Liver (tissue), 9 donors: ENCODE results near the gene ATP2C1. TPM values are rescaled to one million over a fixed set of nuclear protein-coding genes. Genes with fewer than 3 reads are reported as not detected.

ENCODE experiments used
- DNase-seq: peaks from one replicate; pipeline ENCODE4 v3.0.0-alpha.2; 2017; ENCODE audit warnings: low spot score
- H3K27ac ChIP-seq, 2 donors: one replicate each; pipeline ENCODE4 v1.7.0; 2013; ENCODE audit warnings: inconsistent platforms in 2 of 2, low read length in 2 of 2, control low read depth in 1 of 2, low read depth in 1 of 2, mild to moderate bottlenecking in 1 of 2
- H3K27me3 ChIP-seq, 4 donors: one replicate each; pipeline versions ENCODE4 v1.6.1 to v1.7.0; 2013; ENCODE audit warnings: low read length in 3 of 4, inconsistent platforms in 1 of 4, mild to moderate bottlenecking in 1 of 4, moderate library complexity in 1 of 4; ENCODE audit not compliant: control insufficient read depth in 4 of 4, insufficient read depth in 4 of 4
- H3K36me3 ChIP-seq, 4 donors: one replicate each; pipeline versions ENCODE4 v1.6.1 to v1.7.0; 2013; ENCODE audit warnings: low read length in 3 of 4, mild to moderate bottlenecking in 3 of 4, low read depth in 1 of 4, moderate library complexity in 1 of 4; ENCODE audit not compliant: control insufficient read depth in 4 of 4, insufficient read depth in 3 of 4
- H3K4me1 ChIP-seq, 4 donors: one replicate each; pipeline versions ENCODE4 v1.6.1 to v1.7.0; 2013; ENCODE audit warnings: low read length in 3 of 4, mild to moderate bottlenecking in 3 of 4, moderate library complexity in 1 of 4; ENCODE audit not compliant: control insufficient read depth in 4 of 4, insufficient read depth in 4 of 4
- H3K4me3 ChIP-seq, 3 donors: one replicate each; pipeline versions ENCODE4 v1.6.1 to v1.7.0; 2013; ENCODE audit warnings: low read length in 3 of 3, control low read depth in 1 of 3, low read depth in 1 of 3, mild to moderate bottlenecking in 1 of 3
- H3K9ac ChIP-seq, 2 donors: one replicate each; pipeline ENCODE4 v1.7.0; 2013; ENCODE audit warnings: low read length in 2 of 2, mild to moderate bottlenecking in 2 of 2, moderate library complexity in 2 of 2, control low read depth in 1 of 2, low read depth in 1 of 2
- H3K9me3 ChIP-seq, 4 donors: one replicate each; pipeline versions ENCODE4 v1.6.1 to v1.7.0; 2013; ENCODE audit warnings: low read length in 3 of 4; ENCODE audit not compliant: control insufficient read depth in 4 of 4
- ATF3 ChIP-seq: IDR thresholded peaks from 2 replicates; pipeline ENCODE4 v1.6.1; 2016; ENCODE audit warnings: antibody characterized with exemption
- CTCF ChIP-seq: fragments of 150-350 bp; IDR thresholded peaks from 2 replicates; pipeline ENCODE4 v1.5.1; 2017; ENCODE audit warnings: improper control_type of control experiment, low read depth, low read length; ENCODE audit not compliant: missing input control
- EGR1 ChIP-seq, 2 donors: IDR thresholded peaks; 2 replicates each; pipeline ENCODE4 v1.6.1; 2016 to 2018; ENCODE audit warnings: antibody characterized with exemption in 2 of 2, low read depth in 2 of 2
- FOXA1 ChIP-seq: IDR thresholded peaks from 2 replicates; pipeline ENCODE4 v1.6.1; 2016; ENCODE audit warnings: antibody characterized with exemption
- FOXA2 ChIP-seq: IDR thresholded peaks from 2 replicates; pipeline ENCODE4 v1.6.1; 2016; ENCODE audit warnings: antibody characterized with exemption
- GABPA ChIP-seq, 2 donors: IDR thresholded peaks in 1 of 2; conservative IDR thresholded peaks in 1 of 2; 2 replicates each; pipeline ENCODE4 v1.6.1; 2016; ENCODE audit warnings: antibody characterized with exemption in 2 of 2, mild to moderate bottlenecking in 1 of 2, moderate library complexity in 1 of 2
- HNF4A ChIP-seq, 2 donors: conservative IDR thresholded peaks; 2 replicates each; pipeline ENCODE4 v1.6.1; 2016; ENCODE audit warnings: antibody characterized with exemption in 2 of 2, mild to moderate bottlenecking in 2 of 2
- HNF4G ChIP-seq: IDR thresholded peaks from 2 replicates; pipeline ENCODE4 v1.6.1; 2016; ENCODE audit warnings: antibody characterized with exemption
- JUND ChIP-seq, 2 donors: IDR thresholded peaks; 2 replicates each; pipeline ENCODE4 v1.6.1; 2016; ENCODE audit warnings: antibody characterized with exemption in 2 of 2
- MAX ChIP-seq: IDR thresholded peaks from 2 replicates; pipeline ENCODE4 v1.6.1; 2016; ENCODE audit warnings: antibody characterized with exemption
- NR2F2 ChIP-seq: IDR thresholded peaks from 2 replicates; pipeline ENCODE4 v1.6.1; 2016; ENCODE audit warnings: antibody characterized with exemption
- RAD21 ChIP-seq, 2 donors: IDR thresholded peaks; 2 replicates each; pipeline ENCODE4 v1.6.1; 2016; ENCODE audit warnings: antibody characterized with exemption in 2 of 2, mild to moderate bottlenecking in 2 of 2
- REST ChIP-seq: IDR thresholded peaks from 2 replicates; pipeline ENCODE4 v1.6.1; 2016; ENCODE audit warnings: antibody characterized with exemption, mild to moderate bottlenecking
- RXRA ChIP-seq, 2 donors: IDR thresholded peaks; 2 replicates each; pipeline ENCODE4 v1.6.1; 2017 to 2018; ENCODE audit warnings: antibody characterized with exemption in 2 of 2, mild to moderate bottlenecking in 1 of 2
- SP1 ChIP-seq: IDR thresholded peaks from 2 replicates; pipeline ENCODE4 v1.6.1; 2018; ENCODE audit warnings: antibody characterized with exemption, mild to moderate bottlenecking
- TAF1 ChIP-seq: conservative IDR thresholded peaks from 2 replicates; pipeline ENCODE4 v1.6.1; 2016; ENCODE audit warnings: antibody characterized with exemption, mild to moderate bottlenecking
- ZBTB33 ChIP-seq: IDR thresholded peaks from 2 replicates; pipeline ENCODE4 v1.6.1; 2016; ENCODE audit warnings: antibody characterized with exemption
- WGBS: extraction: QIAGEN DNeasy Blood & Tissue Kit; methylation state at CpG from one replicate; pipeline ENCODE4 v1.1.7; 2013; 5-methylcytosine and 5-hydroxymethylcytosine counted together
- polyA plus RNA-seq, 2 donors: library from polyadenylated mRNA; stranded (reverse) in 1 of 2; unstranded in 1 of 2; fragments of 200-250 nt in 1 of 2; fragments of >200 nt in 1 of 2; fragmentation: Nextera tagmentation in 1 of 2; extraction: Ambion mirVana in 1 of 2; gene quantifications; one replicate each; pipeline versions ENCODE4 v1.2.1 to v1.2.3, GENCODE V29; 2013 to 2015
- total RNA-seq, 2 donors: library from RNA; depleted of rRNA; stranded (reverse); fragments of >200 nt; gene quantifications; one replicate each; pipeline ENCODE4 v1.2.3, GENCODE V29; 2014
- donor health status: healthy.
- donor health status: healthy.
- donor health status: healthy.
- donor health status: healthy.
- donor health status: healthy.

Gene ATP2C1
- total and polyA plus RNA-seq, 4 donors = 10.5 to 45.1 (median 25.2) TPM

- 98% methylated on average over 2 of the region's 2 CpGs for WGBS
- DNase-seq = no peak
- Histone ChIP-seq H3K36me3 (no peaks in the 10 kb centered on the region), H3K27ac (no peak overlapping the region), H3K27me3 (no peaks in the 10 kb centered on the region), H3K4me1 (no peaks in the 10 kb centered on the region), H3K9ac (no peak overlapping the region), H3K4me3 (no peak overlapping the region), H3K9me3 (peaks cover 0 to 1% (median 0%) of the 10 kb centered on the region in 4 donors)
- no peak for TF ChIP-seq REST
- no peak for TF ChIP-seq ATF3
- no peak for TF ChIP-seq RXRA (IDR thresholded peaks at IDR 0.05)
- TF ChIP-seq CTCF = no peak
- TF ChIP-seq FOXA1 = no peak
- TF ChIP-seq SP1 = no peak
- no peak for TF ChIP-seq MAX
- TF ChIP-seq NR2F2 = no peak
Measured at GRCh38 chr3:131047582-131047981, 153.7 kb downstream of the ATP2C1 start.

GRCh38 chr3:131048030-131048429, 154.1 kb downstream of the ATP2C1 start:
- DNase-seq = no peak
- Histone ChIP-seq H3K27me3 (no peaks in the 10 kb centered on the region), H3K9ac (no peak overlapping the region), H3K36me3 (no peaks in the 10 kb centered on the region), H3K27ac (no peak overlapping the region), H3K4me3 (no peak overlapping the region), H3K9me3 (peaks cover 0 to 1% (median 0%) of the 10 kb centered on the region in 4 donors), H3K4me1 (no peaks in the 10 kb centered on the region)
- 81% methylated on average over 7 of the region's 7 CpGs for WGBS
- TF ChIP-seq EGR1 (IDR thresholded peaks at IDR 0.05; ENCODE audit: low read depth in 2 of 2) (no peak), SP1 (no peak), RAD21 (IDR thresholded peaks at IDR 0.05) (no peak), JUND (IDR thresholded peaks at IDR 0.05) (no peak), GABPA (IDR thresholded peaks at IDR 0.05 in 1 of 2, conservative IDR thresholded peaks at IDR 0.05 in 1 of 2) (no peak), HNF4A (conservative IDR thresholded peaks at IDR 0.05) (no peak), ZBTB33 (no peak), FOXA1 (no peak), FOXA2 (no peak), HNF4G (no peak), NR2F2 (no peak), ATF3 (no peak), REST (no peak), TAF1 (no peak), CTCF (no peak), MAX (no peak), RXRA (IDR thresholded peaks at IDR 0.05) (no peak)
